IMR-90 (cell line): ENCODE results near the gene LATS2. TPM values are rescaled to one million over a fixed set of nuclear protein-coding genes. Genes with fewer than 3 reads are reported as not detected.

Source experiments
- ATAC-seq: fragments of 200-7000 bp; cut with Tn5 transposase; 2 replicates; pipeline ENCODE4 v1.9.1; 2020; ENCODE audit warnings: low read depth, mild to moderate bottlenecking, moderate library complexity
- BruUV-seq: library from RNA; stranded (reverse); fragments of 400-500 nt; replicated peaks from 2 replicates; lab custom pipeline; 2021; lab: Mats Ljungman, UMichigan
- CTCF ChIA-PET: fragments of 300-600 bp; formaldehyde crosslinking; extraction: SDS; loops from one replicate; lab custom pipeline; 2021; ENCODE audit warnings: antibody characterized with exemption; lab: Yijun Ruan, JAX
- POLR2A ChIA-PET: fragments of 300-600 bp; sonication (Branson Sonifier 250); formaldehyde crosslinking; loops from one replicate; lab custom pipeline; 2022; ENCODE audit warnings: antibody characterized with exemption; ENCODE audit not compliant: unreplicated experiment; lab: Charles Lee
- DNase-seq: peaks from one replicate; pipeline ENCODE4 v3.0.0; 2013
- H2AFZ ChIP-seq: replicated peaks from 2 replicates; pipeline ENCODE3; 2013; ENCODE audit warnings: low read length, mild to moderate bottlenecking; ENCODE audit not compliant: poor library complexity
- H2AK5ac ChIP-seq: 2 replicates; pipeline ENCODE4 v1.6.1; 2013; ENCODE audit warnings: low read depth, low read length, inconsistent platforms
- H2AK9ac ChIP-seq: replicated peaks from 2 replicates; pipeline ENCODE3; 2013; ENCODE audit warnings: mild to moderate bottlenecking, low read depth, low read length, moderate library complexity; ENCODE audit not compliant: poor library complexity
- H2BK120ac ChIP-seq: 2 replicates; pipeline ENCODE4 v1.6.1; 2013; ENCODE audit warnings: low read depth, low read length, inconsistent platforms
- H2BK15ac ChIP-seq: 3 replicates; pipeline ENCODE4 v1.6.1; 2013; ENCODE audit warnings: low read depth, low read length, inconsistent platforms
- H2BK20ac ChIP-seq: 2 replicates; pipeline ENCODE4 v1.6.1; 2013; ENCODE audit warnings: low read depth, mild to moderate bottlenecking, inconsistent platforms, low read length, moderate library complexity
- H2BK5ac ChIP-seq: 2 replicates; pipeline ENCODE4 v1.6.1; 2013; ENCODE audit warnings: mild to moderate bottlenecking, low read depth, low read length, inconsistent platforms; ENCODE audit not compliant: poor library complexity, severe bottlenecking
- H3K14ac ChIP-seq: replicated peaks from 2 replicates; pipeline ENCODE4 v1.6.1; 2013; ENCODE audit warnings: low read depth, low read length, inconsistent platforms
- H3K18ac ChIP-seq: 2 replicates; pipeline ENCODE4 v1.6.1; 2013; ENCODE audit warnings: low read depth, low read length, control low read depth
- H3K23ac ChIP-seq: 2 replicates; pipeline ENCODE4 v1.6.1; 2013; ENCODE audit warnings: low read depth, low read length, inconsistent platforms
- H3K27ac ChIP-seq: 2 replicates; pipeline ENCODE4 v1.5.1; 2013; ENCODE audit warnings: mild to moderate bottlenecking, control low read depth, low read length; ENCODE audit not compliant: insufficient read depth
- H3K27me3 ChIP-seq: 2 replicates; pipeline ENCODE4 v1.6.1; 2013; ENCODE audit warnings: low read length; ENCODE audit not compliant: control insufficient read depth, insufficient read depth
- H3K36me3 ChIP-seq: 2 replicates; pipeline ENCODE4 v1.6.1; 2013; ENCODE audit warnings: low read length, mixed read lengths; ENCODE audit not compliant: control insufficient read depth, insufficient read depth
- H3K4ac ChIP-seq: 2 replicates; pipeline ENCODE4 v1.6.1; 2013; ENCODE audit warnings: low read depth, low read length, inconsistent platforms
- H3K4me1 ChIP-seq: 2 replicates; pipeline ENCODE4 v1.6.1; 2013; ENCODE audit warnings: low read length, mixed read lengths; ENCODE audit not compliant: control insufficient read depth, insufficient read depth
- H3K4me2 ChIP-seq: 2 replicates; pipeline ENCODE4 v1.6.1; 2013; ENCODE audit warnings: low read depth, mild to moderate bottlenecking, control low read depth, low read length, moderate library complexity
- H3K4me3 ChIP-seq: 2 replicates; pipeline ENCODE4 v1.5.1; 2013; ENCODE audit warnings: low read depth, mild to moderate bottlenecking, control low read depth, low read length, moderate library complexity; ENCODE audit not compliant: insufficient read depth
- H3K56ac ChIP-seq: 2 replicates; pipeline ENCODE4 v1.6.1; 2013; ENCODE audit warnings: low read length, inconsistent platforms; ENCODE audit not compliant: insufficient read depth; ENCODE audit errors: extremely low read depth
- H3K79me1 ChIP-seq, 2 experiments: 2 replicates each; pipeline ENCODE4 v1.6.1; 2013; ENCODE audit warnings: low read length in 2 of 2, inconsistent platforms in 1 of 2, low read depth in 1 of 2
- H3K9ac ChIP-seq: 2 replicates; pipeline ENCODE4 v1.6.1; 2013; ENCODE audit warnings: low read depth, low read length, control low read depth
- H3K9me1 ChIP-seq: 2 replicates; pipeline ENCODE4 v1.6.1; 2013; ENCODE audit warnings: low read length, inconsistent platforms; ENCODE audit not compliant: insufficient read depth
- H3K9me3 ChIP-seq: 2 replicates; pipeline ENCODE4 v1.6.1; 2013; ENCODE audit warnings: low read length; ENCODE audit not compliant: control insufficient read depth, insufficient read depth
- H4K20me1 ChIP-seq: 2 replicates; pipeline ENCODE4 v1.6.1; 2013; ENCODE audit warnings: low read length, inconsistent platforms; ENCODE audit not compliant: insufficient read depth
- H4K5ac ChIP-seq: 2 replicates; pipeline ENCODE4 v1.6.1; 2013; ENCODE audit warnings: mild to moderate bottlenecking, low read depth, low read length, control low read depth
- H4K8ac ChIP-seq, 2 experiments: 2 replicates each; pipeline ENCODE4 v1.6.1; 2013; ENCODE audit warnings: low read depth in 2 of 2, low read length in 2 of 2, control low read depth in 1 of 2, inconsistent platforms in 1 of 2
- H4K91ac ChIP-seq: 2 replicates; pipeline ENCODE4 v1.6.1; 2013; ENCODE audit warnings: low read depth, low read length, inconsistent platforms; ENCODE audit not compliant: insufficient read depth
- BHLHE40 ChIP-seq: fragments of 150-350 bp; IDR thresholded peaks from 2 replicates; pipeline ENCODE4 v1.6.1; 2016; ENCODE audit warnings: mild to moderate bottlenecking, low read depth, low read length
- CEBPB ChIP-seq: IDR thresholded peaks from 2 replicates; pipeline ENCODE4 v1.6.1; 2012; ENCODE audit warnings: low read depth, low read length, improper control_type of control experiment
- CHD1 ChIP-seq: IDR thresholded peaks from 2 replicates; pipeline ENCODE4 v1.6.1; 2012; ENCODE audit warnings: low read depth, low read length, improper control_type of control experiment
- FOS ChIP-seq: fragments of 150-350 bp; IDR thresholded peaks from 2 replicates; pipeline ENCODE4 v1.6.1; 2016; ENCODE audit warnings: low read depth, low read length
- MAFK ChIP-seq: IDR thresholded peaks from 2 replicates; pipeline ENCODE4 v1.6.1; 2012; ENCODE audit warnings: low read depth, low read length, improper control_type of control experiment
- MXI1 ChIP-seq: IDR thresholded peaks from 2 replicates; pipeline ENCODE4 v1.6.1; 2012; ENCODE audit warnings: low read depth, mild to moderate bottlenecking, low read length, moderate library complexity, borderline replicate concordance
- NFE2L2 ChIP-seq: fragments of 150-350 bp; IDR thresholded peaks from 2 replicates; pipeline ENCODE4 v1.6.1; 2016; ENCODE audit warnings: low read depth, mild to moderate bottlenecking, low read length
- RAD21 ChIP-seq: IDR thresholded peaks from 2 replicates; pipeline ENCODE4 v1.6.1; 2012; ENCODE audit warnings: low read length, improper control_type of control experiment
- RCOR1 ChIP-seq: IDR thresholded peaks from 2 replicates; pipeline ENCODE4 v1.6.1; 2012; ENCODE audit warnings: mild to moderate bottlenecking, low read length, improper control_type of control experiment; ENCODE audit not compliant: insufficient replicate concordance
- RFX5 ChIP-seq: IDR thresholded peaks from 2 replicates; pipeline ENCODE4 v1.8.0; 2012; ENCODE audit warnings: low read depth, mild to moderate bottlenecking, low read length, moderate library complexity
- SMC3 ChIP-seq: fragments of 150-350 bp; IDR thresholded peaks from 2 replicates; pipeline ENCODE4 v1.6.1; 2016; ENCODE audit warnings: low read depth, mild to moderate bottlenecking, antibody characterized with exemption, low read length, moderate library complexity
- WGBS, 2 experiments: methylation state at CpG; one replicate each; pipeline versions ENCODE4 v1.1.5 to v1.1.7; 2013; ENCODE audit warnings: missing lambda C conversion rate in 2 of 2; ENCODE audit not compliant: insufficient read length in 1 of 2; ENCODE audit errors: extremely low coverage in 2 of 2; 5-methylcytosine and 5-hydroxymethylcytosine counted together
- dilution Hi-C: fragments of 300-500 bp; cut with HindIII; formaldehyde crosslinking; loops from one replicate; pipeline ENCODE4 v1.14.3; 2018; ENCODE audit warnings: low sequenced_read_pairs; ENCODE audit not compliant: unreplicated experiment
- in situ Hi-C: fragments of 300-500 bp; cut with MboI; formaldehyde crosslinking; loops from 3 replicates; pipeline ENCODE4 v1.14.3; 2019; ENCODE audit warnings: low sequenced_read_pairs, inconsistent platforms, mixed read lengths
- intact Hi-C: fragments of 100-400 bp; cut with micrococcal nuclease; formaldehyde crosslinking; loops from 2 replicates; pipeline ENCODE4 v1.10.0; 2022
- polyA plus RNA-seq, 3 experiments: library from polyadenylated mRNA; depleted of rRNA; stranded (reverse); fragments of >200 nt; gene quantifications; 2 replicates each; pipeline ENCODE4 v1.2.3, GENCODE V29; 2012; ENCODE audit warnings: low replicate concordance in 1 of 3
- total RNA-seq: library from RNA; depleted of rRNA; stranded (reverse); fragments of >200 nt; gene quantifications from 2 replicates; pipeline ENCODE4 v1.2.3, GENCODE V29; 2012
- TF ChIP-seq, protein P1 (sequence below): fragments of 150-350 bp; IDR thresholded peaks from 2 replicates; pipeline ENCODE4 v1.6.1; 2017; ENCODE audit warnings: mild to moderate bottlenecking, antibody characterized with exemption, low read length, low read depth
- TF ChIP-seq, protein P2 (sequence below): conservative IDR thresholded peaks from 2 replicates; pipeline ENCODE4 v1.5.1; 2012; ENCODE audit warnings: mild to moderate bottlenecking, low read depth, low read length, improper control_type of control experiment
- TF ChIP-seq, protein P3 (sequence below): fragments of 150-350 bp; IDR thresholded peaks from 2 replicates; pipeline ENCODE4 v1.6.1; 2016; ENCODE audit warnings: low read depth, mild to moderate bottlenecking, low read length, moderate library complexity, borderline replicate concordance

The LATS2 gene
- total and polyA plus RNA-seq, 2 of the 4 experiments (the other 2 are of a cell fraction) = 12.7 to 22.4 TPM

DNA sequence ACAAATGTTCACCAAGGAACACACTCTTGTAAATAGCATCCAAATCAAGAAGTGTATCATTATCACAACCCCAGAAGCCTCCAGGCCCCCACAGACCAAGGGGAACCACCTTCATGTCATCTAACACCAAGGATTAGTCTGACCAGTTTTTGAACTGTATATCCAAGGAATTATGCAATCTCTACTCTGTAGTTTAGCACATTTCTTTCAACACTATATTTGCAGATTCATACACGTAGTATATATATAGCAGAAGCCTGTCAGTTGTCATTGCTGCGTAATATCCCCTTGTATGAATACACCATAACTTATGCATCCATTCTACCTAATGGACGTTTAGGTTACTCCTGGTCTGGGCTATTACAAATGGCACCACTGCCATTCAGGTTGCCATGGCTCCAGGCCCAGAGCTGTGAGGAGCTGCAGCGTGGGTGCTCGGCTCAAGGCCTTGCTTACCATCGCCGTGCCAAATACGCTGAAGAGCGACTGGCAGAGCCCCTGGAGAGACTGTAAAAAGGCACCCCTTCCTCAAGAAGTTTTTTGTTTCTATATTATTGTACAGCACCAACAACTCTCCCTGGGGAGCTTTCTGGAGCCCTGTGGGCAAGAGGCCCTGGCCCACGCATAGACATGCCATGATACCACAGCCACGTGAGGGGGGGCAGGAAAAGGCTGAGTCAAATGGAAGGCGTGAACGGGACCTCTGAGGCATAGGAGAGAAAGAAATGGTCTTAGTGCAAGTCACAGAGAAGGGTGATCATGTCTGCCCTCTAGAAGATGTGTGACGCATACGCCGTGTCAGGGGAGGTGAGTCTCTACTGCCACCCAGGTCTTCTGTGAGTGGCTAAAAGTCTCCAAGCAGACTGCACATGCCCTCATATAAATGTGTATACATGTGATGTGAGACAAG lies 10.8 kb downstream of the LATS2 start:
- ATAC-seq (0 out of 2 replicates have a peak, but pooled peaks have one; percentile 7), DNase-seq (no peak)
- POLR2A ChIA-PET = no interaction called here
- Histone ChIP-seq H3K9me1 (peaks cover 51% of the 10 kb centered on the region), H2AFZ (no peak overlapping the region), H2BK5ac (no peak overlapping the region), H2BK15ac (no peak overlapping the region), H4K20me1 (peaks cover 99% of the 10 kb centered on the region), H3K79me1 (peaks cover 2 to 78% of the 10 kb centered on the region in 2 experiments; a peak in 2 of 4 replicates), H2BK120ac (no peak overlapping the region), H3K36me3 (peaks cover 31% of the 10 kb centered on the region), H2AK9ac (no peak overlapping the region), H3K9me3 (no peaks in the 10 kb centered on the region), H3K4me3 (no peak overlapping the region), H3K9ac (no peak overlapping the region), H2AK5ac (no peak overlapping the region), H4K5ac (no peak overlapping the region), H3K18ac (no peak overlapping the region), H3K14ac (no peak overlapping the region), H3K4ac (no peak overlapping the region), H3K27ac (no peak overlapping the region), H4K91ac (no peak overlapping the region), H3K4me1 (peaks cover 27% of the 10 kb centered on the region), H2BK20ac (no peak overlapping the region), H4K8ac (no peak overlapping the region), H3K56ac (no peak overlapping the region), H3K4me2 (no peak overlapping the region), H3K27me3 (no peaks in the 10 kb centered on the region), H3K23ac (no peak overlapping the region)
- 95% methylated on average over 3 of the region's 16 CpGs; no CpG with 5 or more reads in 1 of the 2 experiments for WGBS, 2 experiments
- BruUV-seq = no TSS peak
- dilution Hi-C loops = no loop called here
- intact Hi-C loops = no loop called here
- in situ Hi-C loops = no loop called here
- CTCF ChIA-PET = no interaction called here
- TF ChIP-seq BHLHE40 (0 out of 2 replicates have a peak, but pooled peaks have one; percentile 15), SMC3 (no peak), MXI1 (no peak), MAFK (no peak), CHD1 (no peak), RFX5 (no peak), NFE2L2 (no peak), RAD21 (no peak), CEBPB (peak; percentile 59; the same call in 1 of the 2 replicates), FOS (no peak), RCOR1 (no peak)
- TF ChIP-seq, protein P1, sequence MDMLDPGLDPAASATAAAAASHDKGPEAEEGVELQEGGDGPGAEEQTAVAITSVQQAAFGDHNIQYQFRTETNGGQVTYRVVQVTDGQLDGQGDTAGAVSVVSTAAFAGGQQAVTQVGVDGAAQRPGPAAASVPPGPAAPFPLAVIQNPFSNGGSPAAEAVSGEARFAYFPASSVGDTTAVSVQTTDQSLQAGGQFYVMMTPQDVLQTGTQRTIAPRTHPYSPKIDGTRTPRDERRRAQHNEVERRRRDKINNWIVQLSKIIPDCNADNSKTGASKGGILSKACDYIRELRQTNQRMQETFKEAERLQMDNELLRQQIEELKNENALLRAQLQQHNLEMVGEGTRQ = no peak
- TF ChIP-seq, protein P2, sequence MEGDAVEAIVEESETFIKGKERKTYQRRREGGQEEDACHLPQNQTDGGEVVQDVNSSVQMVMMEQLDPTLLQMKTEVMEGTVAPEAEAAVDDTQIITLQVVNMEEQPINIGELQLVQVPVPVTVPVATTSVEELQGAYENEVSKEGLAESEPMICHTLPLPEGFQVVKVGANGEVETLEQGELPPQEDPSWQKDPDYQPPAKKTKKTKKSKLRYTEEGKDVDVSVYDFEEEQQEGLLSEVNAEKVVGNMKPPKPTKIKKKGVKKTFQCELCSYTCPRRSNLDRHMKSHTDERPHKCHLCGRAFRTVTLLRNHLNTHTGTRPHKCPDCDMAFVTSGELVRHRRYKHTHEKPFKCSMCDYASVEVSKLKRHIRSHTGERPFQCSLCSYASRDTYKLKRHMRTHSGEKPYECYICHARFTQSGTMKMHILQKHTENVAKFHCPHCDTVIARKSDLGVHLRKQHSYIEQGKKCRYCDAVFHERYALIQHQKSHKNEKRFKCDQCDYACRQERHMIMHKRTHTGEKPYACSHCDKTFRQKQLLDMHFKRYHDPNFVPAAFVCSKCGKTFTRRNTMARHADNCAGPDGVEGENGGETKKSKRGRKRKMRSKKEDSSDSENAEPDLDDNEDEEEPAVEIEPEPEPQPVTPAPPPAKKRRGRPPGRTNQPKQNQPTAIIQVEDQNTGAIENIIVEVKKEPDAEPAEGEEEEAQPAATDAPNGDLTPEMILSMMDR = no peak
- TF ChIP-seq, protein P3, sequence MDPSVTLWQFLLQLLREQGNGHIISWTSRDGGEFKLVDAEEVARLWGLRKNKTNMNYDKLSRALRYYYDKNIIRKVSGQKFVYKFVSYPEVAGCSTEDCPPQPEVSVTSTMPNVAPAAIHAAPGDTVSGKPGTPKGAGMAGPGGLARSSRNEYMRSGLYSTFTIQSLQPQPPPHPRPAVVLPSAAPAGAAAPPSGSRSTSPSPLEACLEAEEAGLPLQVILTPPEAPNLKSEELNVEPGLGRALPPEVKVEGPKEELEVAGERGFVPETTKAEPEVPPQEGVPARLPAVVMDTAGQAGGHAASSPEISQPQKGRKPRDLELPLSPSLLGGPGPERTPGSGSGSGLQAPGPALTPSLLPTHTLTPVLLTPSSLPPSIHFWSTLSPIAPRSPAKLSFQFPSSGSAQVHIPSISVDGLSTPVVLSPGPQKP = no peak
